H1 (cell line): ENCODE measurements around the gene PLIN4. TPM values are rescaled to one million over a fixed set of nuclear protein-coding genes. Genes with fewer than 3 reads are reported as not detected.

Source experiments
- CTCF ChIA-PET: fragments of 300-600 bp; sonication (Branson Sonifier 250); formaldehyde crosslinking; loops from one replicate; lab custom pipeline; 2021; ENCODE audit not compliant: partially characterized antibody; lab: Charles Lee
- POLR2A ChIA-PET: fragments of 300-600 bp; sonication (Branson Sonifier 250); formaldehyde crosslinking; loops from one replicate; lab custom pipeline; 2021; ENCODE audit warnings: inconsistent platforms; ENCODE audit not compliant: partially characterized antibody; lab: Charles Lee
- DNase-seq, 2 experiments: peaks; one replicate each; pipeline versions ENCODE4 v3.0.0 to v3.0.0-alpha.2; 2010 to 2022; ENCODE audit warnings: low spot score in 2 of 2, low read depth in 1 of 2, mixed read lengths in 1 of 2
- FAIRE-seq: peaks from 2 replicates; lab custom pipeline; 2011; peaks lifted over from hg19 to GRCh38; lab: Jason Lieb, UNC
- H2AFZ ChIP-seq: 2 replicates; pipeline ENCODE4 v1.8.1; 2012; ENCODE audit warnings: low read length, inconsistent platforms
- H2AK5ac ChIP-seq: 2 replicates; pipeline ENCODE4 v1.6.1; 2013; ENCODE audit warnings: low read depth, low read length
- H2BK120ac ChIP-seq: replicated peaks from 2 replicates; pipeline ENCODE3; 2013; ENCODE audit warnings: low read depth, low read length, inconsistent platforms
- H2BK12ac ChIP-seq: 2 replicates; pipeline ENCODE4 v1.6.1; 2013; ENCODE audit warnings: low read depth, low read length
- H2BK15ac ChIP-seq: 2 replicates; pipeline ENCODE4 v1.6.1; 2013; ENCODE audit warnings: low read length
- H2BK20ac ChIP-seq: 2 replicates; pipeline ENCODE4 v1.6.1; 2013; ENCODE audit warnings: low read length
- H2BK5ac ChIP-seq: 2 replicates; pipeline ENCODE4 v1.6.1; 2013; ENCODE audit warnings: low read depth, low read length
- H3K14ac ChIP-seq: 2 replicates; pipeline ENCODE4 v1.6.1; 2013; ENCODE audit warnings: inconsistent platforms; ENCODE audit not compliant: insufficient read length
- H3K18ac ChIP-seq: 2 replicates; pipeline ENCODE4 v1.6.1; 2013; ENCODE audit warnings: low read length; ENCODE audit errors: extremely low read depth
- H3K23ac ChIP-seq: 2 replicates; pipeline ENCODE4 v1.6.1; 2013; ENCODE audit warnings: inconsistent platforms; ENCODE audit not compliant: insufficient read length
- H3K23me2 ChIP-seq: 2 replicates; pipeline ENCODE4 v1.6.1; 2013; ENCODE audit warnings: low read depth, low read length
- H3K27ac ChIP-seq: 2 replicates; pipeline ENCODE4 v1.6.1; 2011; ENCODE audit warnings: low read depth, low read length, inconsistent platforms
- H3K27me3 ChIP-seq, 4 experiments: replicated peaks in 1 of 4; 1 replicate in 1 of 4; 2 replicates in 3 of 4; pipeline versions ENCODE4 v1.6.1 to v1.8.1; 2011 to 2013; ENCODE audit warnings: low read length in 3 of 4, mild to moderate bottlenecking in 3 of 4, inconsistent platforms in 2 of 4, mixed read lengths in 2 of 4, moderate library complexity in 1 of 4; ENCODE audit not compliant: control insufficient read depth in 3 of 4, insufficient read depth in 3 of 4; ENCODE audit errors: extremely low read depth in 1 of 4
- H3K36me3 ChIP-seq, 4 experiments: 2 replicates each; pipeline versions ENCODE4 v1.6.1 to v1.8.1; 2011 to 2013; ENCODE audit warnings: mild to moderate bottlenecking in 4 of 4, low read length in 3 of 4, moderate library complexity in 2 of 4, control low read depth in 1 of 4, inconsistent platforms in 1 of 4; ENCODE audit not compliant: insufficient read depth in 4 of 4, control insufficient read depth in 2 of 4
- H3K4ac ChIP-seq: replicated peaks from 2 replicates; pipeline ENCODE3; 2013; ENCODE audit warnings: low read length, low read depth, mixed read lengths, inconsistent platforms; ENCODE audit not compliant: insufficient read length
- H3K4me1 ChIP-seq, 4 experiments: replicated peaks in 1 of 4; 1 replicate in 1 of 4; 2 replicates in 3 of 4; pipeline versions ENCODE4 v1.6.1 to v1.8.1; 2011 to 2013; ENCODE audit warnings: low read length in 3 of 4, inconsistent platforms in 2 of 4, mixed read lengths in 1 of 4; ENCODE audit not compliant: insufficient read depth in 4 of 4, control insufficient read depth in 3 of 4
- H3K4me2 ChIP-seq, 2 experiments: 2 replicates each; pipeline versions ENCODE4 v1.6.1 to v1.8.1; 2011 to 2013; ENCODE audit warnings: low read depth in 2 of 2, low read length in 2 of 2, control low read depth in 1 of 2, inconsistent platforms in 1 of 2, mild to moderate bottlenecking in 1 of 2; ENCODE audit not compliant: insufficient read depth in 1 of 2
- H3K4me3 ChIP-seq, 4 experiments: fragments of 200-600, 300-600 bp in 1 of 4; sonication (generic), shearing (Covaris generic), sonication (Bioruptor Twin) in 1 of 4; 2 replicates each; pipeline versions ENCODE4 v1.5.1 to v1.8.1; 2011 to 2016; ENCODE audit warnings: low read length in 4 of 4, low read depth in 3 of 4, control low read depth in 2 of 4, inconsistent platforms in 2 of 4, mild to moderate bottlenecking in 2 of 4, mixed read lengths in 1 of 4, moderate library complexity in 1 of 4; ENCODE audit not compliant: insufficient read depth in 2 of 4; ENCODE audit errors: extremely low read depth in 1 of 4
- H3K56ac ChIP-seq: replicated peaks from 2 replicates; pipeline ENCODE3; 2013; ENCODE audit warnings: low read depth, mild to moderate bottlenecking, mixed read lengths, low read length, inconsistent platforms; ENCODE audit not compliant: insufficient read length
- H3K79me1 ChIP-seq: 2 replicates; pipeline ENCODE4 v1.6.1; 2013; ENCODE audit warnings: low read depth, low read length, control low read depth
- H3K79me2 ChIP-seq, 2 experiments: 2 replicates each; pipeline versions ENCODE4 v1.6.1 to v1.8.1; 2012 to 2013; ENCODE audit warnings: low read length in 2 of 2, mild to moderate bottlenecking in 2 of 2, inconsistent platforms in 1 of 2; ENCODE audit not compliant: insufficient read depth in 2 of 2, control insufficient read depth in 1 of 2
- H3K9ac ChIP-seq, 4 experiments: replicated peaks in 1 of 4; 1 replicate in 1 of 4; 2 replicates in 3 of 4; pipeline versions ENCODE4 v1.6.1 to v1.8.1; 2011 to 2013; ENCODE audit warnings: low read depth in 3 of 4, low read length in 3 of 4, control low read depth in 2 of 4, mild to moderate bottlenecking in 2 of 4, moderate library complexity in 2 of 4, inconsistent platforms in 1 of 4; ENCODE audit errors: extremely low read depth in 1 of 4
- H3K9me3 ChIP-seq, 2 experiments: 2 replicates each; pipeline versions ENCODE4 v1.6.1 to v1.8.1; 2012 to 2013; ENCODE audit warnings: mild to moderate bottlenecking in 2 of 2, moderate library complexity in 2 of 2, control low read depth in 1 of 2, inconsistent platforms in 1 of 2, low read depth in 1 of 2, low read length in 1 of 2, mixed read lengths in 1 of 2; ENCODE audit not compliant: insufficient read depth in 2 of 2
- H4K20me1 ChIP-seq, 2 experiments: replicated peaks in 1 of 2; 2 replicates each; pipeline versions ENCODE3 to v1.8.1; 2011 to 2013; ENCODE audit warnings: inconsistent platforms in 2 of 2, low read length in 2 of 2, mild to moderate bottlenecking in 1 of 2; ENCODE audit not compliant: insufficient read depth in 2 of 2, control insufficient read depth in 1 of 2
- H4K5ac ChIP-seq: 2 replicates; pipeline ENCODE4 v1.6.1; 2013; ENCODE audit warnings: low read length, low read depth, mixed read lengths, inconsistent platforms; ENCODE audit not compliant: insufficient read length
- H4K8ac ChIP-seq: 2 replicates; pipeline ENCODE4 v1.8.0; 2013; ENCODE audit warnings: mild to moderate bottlenecking, moderate library complexity, low read length, inconsistent platforms; ENCODE audit not compliant: insufficient read depth; ENCODE audit errors: extremely low read depth
- H4K91ac ChIP-seq: replicated peaks from 2 replicates; pipeline ENCODE3; 2013; ENCODE audit warnings: low read length, mixed read lengths, inconsistent platforms; ENCODE audit not compliant: insufficient read length
- EP300 ChIP-seq, 2 experiments: IDR thresholded peaks; 1 replicate in 1 of 2; 2 replicates in 1 of 2; pipeline ENCODE4 v1.6.1; 2011 to 2012; ENCODE audit warnings: low read depth in 2 of 2, low read length in 2 of 2, mild to moderate bottlenecking in 2 of 2, borderline replicate concordance in 1 of 2, inconsistent platforms in 1 of 2, moderate library complexity in 1 of 2
- FOSL1 ChIP-seq: IDR thresholded peaks from 2 replicates; pipeline ENCODE4 v1.6.1; 2011; ENCODE audit warnings: mild to moderate bottlenecking, low read depth, low read length, moderate library complexity; ENCODE audit not compliant: insufficient read depth
- HDAC6 ChIP-seq: IDR thresholded peaks from one replicate; pipeline ENCODE4 v1.7.1; 2012; ENCODE audit warnings: low read depth, mild to moderate bottlenecking, inconsistent platforms, low read length, moderate library complexity
- KDM4A ChIP-seq: IDR thresholded peaks from one replicate; pipeline ENCODE4 v1.7.1; 2012; ENCODE audit warnings: low read depth, mild to moderate bottlenecking, moderate library complexity, low read length, inconsistent platforms; ENCODE audit not compliant: severe bottlenecking
- NANOG ChIP-seq: IDR thresholded peaks from 2 replicates; pipeline ENCODE4 v1.6.1; 2011; ENCODE audit warnings: low read length, low read depth, mild to moderate bottlenecking, inconsistent platforms; ENCODE audit not compliant: insufficient read depth, poor library complexity, severe bottlenecking
- ZNF274 ChIP-seq: IDR thresholded peaks from 2 replicates; pipeline ENCODE4 v1.7.0; 2012; ENCODE audit warnings: low read length, borderline replicate concordance; ENCODE audit errors: extremely low read depth
- WGBS, 2 experiments: shearing (Covaris generic) in 1 of 2; methylation state at CpG; one replicate each; pipeline versions ENCODE4 v1.1.6 to v1.1.7; 2013 to 2015; ENCODE audit warnings: low lambda C conversion rate in 2 of 2, mixed read lengths in 2 of 2, inconsistent platforms in 1 of 2, low coverage in 1 of 2, missing lambda C conversion rate in 1 of 2; ENCODE audit not compliant: insufficient replicate concordance in 2 of 2, insufficient coverage in 1 of 2, insufficient read length in 1 of 2; ENCODE audit errors: extremely low coverage in 1 of 2, missing lambda C conversion rate in 1 of 2; 5-methylcytosine and 5-hydroxymethylcytosine counted together
- polyA plus RNA-seq, 7 experiments: library from polyadenylated mRNA; depleted of rRNA in 3 of 7; stranded (reverse) in 5 of 7; unstranded in 2 of 7; fragments of >200 nt in 5 of 7; fragments of 200-250 nt in 2 of 7; gene quantifications; 1 replicate in 5 of 7; 2 replicates in 1 of 7; 4 replicates in 1 of 7; pipeline versions ENCODE4 v1.2.1 to v1.2.3, GENCODE V29; 2011 to 2013; ENCODE audit warnings: missing spikeins in 2 of 7, mixed read lengths in 2 of 7
- total RNA-seq: library from RNA; stranded (reverse); fragmentation: NEBNext Ultra II Directional; extraction: Animal tissue kit (Norgen Biotek cat#: 25700); gene quantifications from 2 replicates; pipeline ENCODE4 v1.2.1, GENCODE V29; 2021

PLIN4 gene
- total and polyA plus RNA-seq, 2 of the 8 experiments (the other 6 are each of a cell fraction or from before 2014, with no cell fraction given): 0.35 to 0.45 TPM

- Histone ChIP-seq H3K4me3 (no peak overlapping the region), H2BK20ac (no peak overlapping the region), H4K8ac (no peak overlapping the region; the same call in 1 of the 2 replicates), H3K9ac (no peak overlapping the region), H2BK12ac (no peak overlapping the region), H2AFZ (no peak overlapping the region), H4K91ac (no peak overlapping the region), H3K36me3 (peaks cover 9 to 41% (median 33%) of the 10 kb centered on the region in 4 experiments; a peak in 6 of 8 replicates), H3K23ac (no peak overlapping the region), H2AK5ac (no peak overlapping the region), H3K23me2 (peaks cover 10% of the 10 kb centered on the region; the same call in 1 of the 2 replicates), H3K79me2 (no peaks in the 10 kb centered on the region), H2BK5ac (no peak overlapping the region), H4K5ac (no peak overlapping the region), H3K56ac (peak overlapping the region; percentile 59), H3K79me1 (0 out of 2 replicates have a peak, but pooled peaks cover 2% of the 10 kb centered on the region), H3K9me3 (no peaks in the 10 kb centered on the region), H3K27me3 (no peaks in the 10 kb centered on the region), H3K27ac (no peak overlapping the region), H3K18ac (no peak overlapping the region), H3K14ac (no peak overlapping the region), H3K4me1 (peaks cover 0 to 7% (median 3%) of the 10 kb centered on the region in 4 experiments; a peak in 4 of 7 replicates), H3K4ac (no peak overlapping the region), H4K20me1 (peaks cover 13 to 29% of the 10 kb centered on the region in 2 experiments), H2BK120ac (no peak overlapping the region), H3K4me2 (no peak overlapping the region), H2BK15ac (no peak overlapping the region)
- WGBS, 2 experiments: 95% methylated on average over 3 of the region's 3 CpGs; no CpG with 5 or more reads in 1 of the 2 experiments
- DNase-seq (no peak), FAIRE-seq (no peak)
- CTCF ChIA-PET: no interaction called here
- no peak for TF ChIP-seq FOSL1
- no peak for TF ChIP-seq ZNF274
- TF ChIP-seq KDM4A: no peak
- no peak for TF ChIP-seq NANOG
- no peak for TF ChIP-seq HDAC6
- no peak for TF ChIP-seq EP300 (IDR thresholded peaks at IDR 0.05; ENCODE audit: borderline replicate concordance in 1 of 2, low read depth in 2 of 2, low read length in 2 of 2)
- POLR2A ChIA-PET: no interaction called here
Observed at GRCh38 chr19:4553775-4554174, 35.5 kb upstream of the PLIN4 start.
